ENCODE data around the gene LRRC34.
A peak's percentile ranks its signal among the peaks of the same experiment; 100 is the strongest.

LRRC34 gene

DNA sequence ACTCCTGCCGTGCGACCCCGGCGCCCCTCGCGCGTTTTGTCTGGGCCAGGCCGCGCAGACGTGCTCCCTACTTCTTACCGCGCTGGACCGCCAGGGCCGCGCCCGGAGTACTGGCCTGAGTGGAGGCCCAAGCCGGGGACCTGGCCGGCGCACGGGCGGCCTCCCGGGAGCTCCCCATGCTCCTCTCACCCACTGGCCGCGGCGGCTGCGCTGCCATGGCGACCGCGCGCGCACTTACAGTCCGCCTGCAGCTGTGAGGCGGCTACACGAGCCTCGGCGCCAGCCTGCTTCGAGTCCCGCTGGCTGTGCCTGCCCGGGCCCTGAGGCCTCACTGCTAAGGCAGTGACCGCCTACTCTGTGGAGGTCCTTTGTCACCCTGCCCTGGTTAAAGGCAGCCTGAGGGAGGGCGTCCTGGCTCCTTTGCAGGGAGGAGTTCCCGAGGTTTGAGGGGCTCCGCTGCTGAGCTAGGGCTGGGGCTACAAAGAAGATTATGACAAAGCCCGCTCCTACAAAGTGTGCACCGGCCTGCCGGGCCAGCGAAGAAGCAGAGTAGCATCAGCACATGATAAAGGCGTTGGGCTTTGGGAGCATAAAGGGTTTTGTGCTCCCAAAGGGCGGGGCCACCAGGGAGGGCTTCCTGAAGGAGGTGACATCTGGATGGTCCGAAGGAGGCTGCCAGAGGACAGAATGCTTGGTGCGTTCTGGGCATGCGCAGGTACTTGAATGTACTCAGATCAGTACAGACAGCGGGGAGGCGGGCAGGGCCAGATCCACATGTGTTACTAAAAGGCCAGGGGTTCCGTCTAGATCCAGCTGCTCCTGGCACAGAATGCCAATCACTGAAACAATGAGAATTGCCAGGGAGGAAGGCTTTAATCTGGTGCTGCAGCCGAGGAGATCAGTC, at the start of gene LRRC34, which contains the start of gene LRRIQ4:
TSS of gene LRRC34 (minus strand) at position 573 of the 904 bp plus-strand sequence. CDS start at position 217, 356 bp downstream.
TSS of gene LRRIQ4 (plus strand) at position 539 of the 904 bp plus-strand sequence. CDS start 9,052 bp downstream, outside the sequence.
- peak; percentile 69 for DNase-seq

DNA sequence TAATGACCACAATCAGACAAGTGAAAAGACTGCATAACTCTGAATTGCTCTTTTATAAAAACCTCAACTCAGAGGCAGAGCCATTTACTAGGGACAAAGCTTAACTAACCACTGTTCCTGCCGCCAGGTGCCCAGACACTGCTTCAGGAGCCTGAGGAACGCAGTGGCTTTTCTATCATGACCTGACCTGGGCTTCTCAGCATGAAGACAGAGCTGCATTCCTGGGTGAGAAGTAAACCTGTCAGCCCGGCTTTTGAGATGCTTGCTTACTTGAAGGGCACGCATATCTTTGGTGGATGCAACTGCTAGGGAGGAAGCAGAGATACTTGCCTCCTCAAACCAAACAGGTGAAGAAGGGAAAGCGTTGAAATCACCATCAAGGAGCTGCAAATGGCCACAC, 49.2 kb upstream of the LRRC34 start:
- DNase-seq, result no peak

DNA sequence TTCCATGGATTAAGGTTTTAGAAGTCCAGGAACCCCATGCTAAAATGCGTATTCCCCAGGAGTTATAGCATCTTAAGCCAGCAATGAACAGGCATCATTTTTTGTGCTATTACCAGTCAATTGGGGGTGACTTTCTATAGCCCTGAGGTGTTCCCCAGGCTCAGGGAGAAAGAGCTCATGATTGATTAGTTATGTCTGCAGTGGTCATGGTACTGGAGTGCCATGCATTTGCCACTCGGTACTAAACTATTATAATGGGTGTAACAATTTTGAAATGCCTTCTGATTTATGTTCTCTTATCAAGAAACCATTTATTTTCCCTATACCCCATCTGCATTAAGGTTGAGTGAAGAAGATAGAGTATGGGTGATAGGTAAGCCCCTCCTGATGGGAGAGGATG, 45.1 kb upstream of the LRRC34 start:
- DNase-seq, result no peak

DNA sequence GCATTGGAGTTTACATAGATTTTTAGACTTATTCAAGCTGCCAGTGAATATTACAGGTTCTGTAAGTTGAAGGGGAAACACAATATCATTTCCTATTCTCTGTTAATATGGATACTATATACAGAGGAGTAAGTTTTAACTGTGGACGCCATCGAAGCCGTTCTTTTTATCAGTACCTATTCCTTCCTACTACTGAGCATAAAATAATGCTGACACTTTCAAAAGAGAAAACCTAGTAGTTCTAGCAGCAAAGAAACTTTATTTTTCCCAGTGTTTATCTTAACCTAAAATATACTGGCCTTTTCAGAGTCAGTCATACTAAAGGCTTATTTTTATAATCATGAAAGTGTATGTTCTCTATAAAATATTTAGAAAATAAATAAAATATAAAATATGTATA, 42.8 kb upstream of the LRRC34 start:
- no peak for DNase-seq

GRCh38 chr3:169850618-169851017, 37.9 kb upstream of the LRRC34 start:
- DNase-seq, result no peak

- no peak for DNase-seq
Measured at GRCh38 chr3:169848741-169849140, 36.0 kb upstream of the LRRC34 start.

DNA sequence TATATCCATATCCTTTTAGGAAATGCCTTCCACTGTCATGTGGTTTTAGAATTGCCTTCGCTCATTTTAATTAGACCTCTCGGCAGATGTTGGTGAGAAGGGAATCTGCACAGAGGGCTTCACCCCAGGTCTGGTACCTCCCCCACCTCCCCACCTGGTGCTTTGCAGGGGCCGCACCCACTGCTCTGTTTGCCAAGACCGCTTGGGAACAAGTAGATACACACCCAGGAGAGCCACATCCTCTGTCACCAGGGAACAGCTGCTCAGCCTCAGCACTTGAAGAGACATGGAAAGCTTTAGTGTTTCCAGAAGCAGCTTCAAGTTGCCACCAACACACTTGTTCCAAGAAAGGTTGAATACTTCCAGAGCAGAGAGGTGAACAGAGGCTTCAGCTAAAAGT, 35.2 kb upstream of the LRRC34 start:
- DNase-seq, result no peak

GRCh38 chr3:169846458-169847193, 33.9 kb upstream of the LRRC34 start:
- no peak for DNase-seq

- DNase-seq, result no peak
Measured at GRCh38 chr3:169842960-169843359, 30.3 kb upstream of the LRRC34 start.

GRCh38 chr3:169841171-169841570, 28.5 kb upstream of the LRRC34 start:
- DNase-seq, result no peak

DNA sequence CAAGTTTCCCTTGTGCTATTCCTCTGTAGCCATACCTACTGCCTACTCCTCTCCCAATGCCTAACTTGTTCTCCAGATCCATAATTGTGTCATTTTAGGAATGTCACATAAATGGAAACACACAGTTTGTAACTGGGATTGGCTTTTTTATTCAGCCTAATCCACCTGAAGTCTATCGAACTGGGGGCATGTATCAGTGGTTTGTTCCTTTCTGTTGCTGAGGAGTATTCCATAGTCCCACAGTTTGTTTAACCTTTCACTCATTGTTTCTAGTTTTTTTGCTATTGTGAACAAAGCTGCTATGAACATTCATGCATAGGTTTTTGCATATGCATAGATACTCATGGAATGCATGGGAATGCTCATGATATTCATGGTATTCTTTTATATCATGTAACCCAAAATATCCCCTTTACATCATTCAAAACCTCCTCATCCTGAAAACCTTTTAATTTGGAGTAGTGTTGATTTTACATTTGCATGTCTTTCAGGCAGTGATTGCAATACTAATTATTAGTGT, 25.9 kb upstream of the LRRC34 start:
- no peak for DNase-seq

- no peak for DNase-seq
Measured at GRCh38 chr3:169836942-169837275, 24.2 kb upstream of the LRRC34 start.

DNA sequence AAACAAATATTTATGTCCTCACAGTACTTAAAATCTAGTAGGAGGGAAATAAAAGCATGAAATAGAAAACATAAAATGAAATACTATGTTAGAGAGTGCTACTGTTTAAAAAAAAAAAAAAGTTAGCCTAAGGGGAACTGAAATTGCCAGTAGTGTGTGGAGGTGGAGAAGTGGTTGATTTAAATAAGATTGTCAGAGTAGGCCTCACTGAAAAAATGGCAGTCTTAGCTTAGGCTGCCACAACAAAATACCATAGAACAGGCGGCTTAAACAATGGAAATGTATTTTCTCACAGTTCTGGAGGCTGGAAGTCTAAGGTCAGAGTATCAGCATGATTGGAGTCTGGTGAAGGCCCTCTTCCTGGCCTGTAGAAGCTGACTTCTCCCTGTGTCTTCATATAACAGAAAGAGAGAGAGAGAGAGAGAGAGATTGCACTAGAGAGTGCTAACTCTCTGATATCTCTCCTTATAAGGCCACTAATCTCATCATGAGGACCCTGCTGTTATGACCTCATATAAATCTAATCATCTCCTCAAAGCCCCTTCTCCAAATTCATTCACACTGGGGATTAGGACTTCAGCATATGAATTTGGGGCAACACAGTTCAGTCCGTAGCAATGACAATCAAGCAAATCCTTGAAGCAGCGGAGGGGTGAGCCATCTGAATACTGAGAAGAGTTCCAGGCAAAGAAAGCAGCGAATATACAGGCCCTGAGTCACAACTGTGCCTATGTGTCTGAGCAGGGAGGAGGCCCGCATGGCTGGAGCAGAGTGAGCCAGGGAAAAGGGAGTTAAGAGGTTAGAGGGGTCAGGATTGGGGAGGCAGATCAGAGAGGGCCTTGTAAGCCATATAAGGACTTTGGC, 23.6 kb upstream of the LRRC34 start:
- DNase-seq, result peak; percentile 17

GRCh38 chr3:169835533-169835932, 22.8 kb upstream of the LRRC34 start:
- DNase-seq, result no peak

- peak; percentile 13 for DNase-seq
Measured at GRCh38 chr3:169827712-169828111, 15.0 kb upstream of the LRRC34 start.

DNA sequence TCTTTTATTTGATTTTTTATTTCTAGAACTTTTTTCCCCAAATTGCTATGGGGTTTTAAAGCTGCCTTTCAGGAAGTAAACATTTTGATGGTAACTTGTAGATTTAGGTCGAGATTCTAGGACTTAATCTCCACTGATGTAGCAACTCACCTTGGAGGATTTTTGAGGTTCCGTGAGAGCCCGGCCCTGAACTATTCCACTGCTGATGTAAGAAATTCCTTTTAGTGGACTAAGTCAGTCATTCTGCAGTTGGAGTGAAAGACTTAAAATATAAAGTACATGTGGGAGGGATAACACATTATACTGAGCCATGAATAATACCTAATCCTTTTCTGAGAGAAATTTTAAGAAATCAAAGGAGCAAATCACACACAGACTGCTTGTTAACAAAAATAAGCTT, 12.6 kb upstream of the LRRC34 start:
- no peak for DNase-seq

GRCh38 chr3:169822983-169823382, 10.3 kb upstream of the LRRC34 start:
- no peak for DNase-seq

DNA sequence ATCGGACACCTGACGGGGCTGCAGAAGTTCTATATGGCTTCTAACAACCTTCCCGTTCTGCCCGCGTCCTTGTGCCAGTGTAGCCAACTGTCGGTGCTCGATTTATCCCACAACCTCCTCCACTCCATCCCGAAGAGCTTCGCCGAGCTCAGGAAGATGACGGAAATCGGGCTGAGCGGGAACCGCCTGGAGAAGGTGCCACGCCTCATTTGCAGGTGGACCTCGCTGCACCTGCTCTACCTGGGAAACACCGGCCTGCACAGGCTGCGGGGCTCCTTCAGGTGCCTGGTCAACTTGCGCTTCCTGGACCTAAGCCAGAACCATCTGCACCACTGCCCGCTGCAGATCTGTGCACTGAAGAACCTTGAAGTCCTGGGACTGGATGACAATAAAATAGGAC, 9.8 kb upstream of the LRRC34 start:
- no peak for DNase-seq

DNA sequence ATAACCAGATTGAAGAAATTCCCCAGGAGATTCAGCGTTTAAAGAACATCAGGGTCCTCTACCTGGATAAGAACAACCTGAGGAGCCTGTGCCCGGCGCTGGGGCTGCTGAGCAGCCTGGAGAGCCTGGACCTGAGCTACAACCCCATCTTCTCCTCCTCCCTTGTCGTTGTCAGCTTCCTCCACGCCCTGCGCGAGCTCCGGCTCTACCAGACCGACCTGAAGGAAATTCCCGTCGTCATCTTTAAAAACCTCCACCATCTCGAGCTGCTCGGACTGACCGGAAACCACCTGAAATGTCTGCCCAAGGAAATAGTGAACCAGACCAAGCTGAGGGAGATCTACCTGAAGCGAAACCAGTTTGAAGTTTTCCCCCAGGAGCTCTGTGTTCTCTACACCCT, 9.4 kb upstream of the LRRC34 start:
- DNase-seq, result no peak

GRCh38 chr3:169818316-169818715, 5.6 kb upstream of the LRRC34 start:
- no peak for DNase-seq

DNA sequence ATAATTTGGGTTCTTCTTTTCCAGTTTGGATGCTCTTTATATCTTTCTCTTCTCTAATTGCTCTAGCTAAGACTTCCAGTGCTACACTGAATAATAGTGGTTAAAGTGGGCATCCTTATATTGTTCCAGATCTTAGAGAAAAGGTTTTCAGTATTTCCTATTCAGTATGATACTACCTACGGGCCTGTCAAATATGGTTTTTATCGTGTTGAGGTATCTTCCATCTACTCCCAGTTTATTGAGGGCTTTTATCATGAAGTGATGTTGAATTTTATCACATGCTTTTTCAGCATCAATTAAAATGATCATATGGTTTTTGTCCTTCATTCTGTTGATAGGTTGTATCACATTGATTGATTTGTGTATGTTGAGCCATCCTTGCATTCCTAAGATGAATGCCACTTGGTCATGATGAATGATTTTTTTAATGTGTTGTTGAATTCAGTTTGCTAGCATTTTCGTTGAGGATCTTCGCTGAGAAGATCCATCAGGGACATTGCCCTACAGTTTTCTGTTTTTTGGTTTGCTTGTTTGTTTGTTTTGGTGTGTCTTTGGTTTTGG, 3.0 kb upstream of the LRRC34 start:
- DNase-seq, result no peak

DNA sequence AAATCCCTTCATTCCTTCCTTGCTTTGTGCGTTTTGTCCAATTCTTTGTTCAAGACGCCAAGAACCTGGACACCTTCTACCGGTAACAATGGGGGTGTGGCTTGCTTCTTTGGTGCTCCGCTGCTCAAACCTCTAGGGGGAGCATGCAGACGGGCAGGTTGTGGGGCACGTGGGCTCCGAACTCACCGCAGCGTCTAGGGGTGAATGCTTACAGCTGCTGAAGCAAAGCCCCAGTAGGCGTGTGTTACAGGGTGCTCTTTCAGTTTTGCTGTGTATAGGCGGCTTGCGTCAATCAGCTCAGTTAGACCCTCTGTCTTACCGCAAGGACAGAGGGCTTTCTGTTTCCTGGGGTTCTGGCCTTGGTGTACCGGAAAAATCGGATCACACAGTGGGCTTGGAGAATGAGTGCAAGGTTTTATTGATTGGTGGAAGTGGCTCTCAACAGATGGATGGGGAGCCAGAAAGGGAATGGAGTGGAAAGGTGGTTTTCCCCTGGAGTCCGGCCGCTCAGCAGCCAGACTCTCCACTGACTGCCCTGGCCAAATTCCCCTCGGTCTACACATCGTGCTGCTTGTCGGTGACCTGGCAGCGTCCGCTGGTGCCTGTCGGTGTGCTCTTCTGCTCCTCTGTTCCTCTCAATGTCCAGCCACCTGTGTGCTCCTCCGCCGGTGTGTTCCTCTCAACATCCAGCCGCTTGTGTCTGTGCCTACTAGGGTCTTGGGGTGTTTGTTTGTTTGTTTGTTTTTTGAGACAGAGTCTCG, 1.2 kb upstream of the LRRC34 start:
- peak; percentile 57 for DNase-seq

All from suppressor macrophage treated with lipopolysaccharide for 4 hours (primary cell).